HG03460 (cell line): ENCODE data around the gene ETV3.
"Not testable (repeated sequence)": the region's sequence is repeated elsewhere in the genome, so short reads cannot be mapped to it uniquely, and the experiment has no call there.

Source experiments
- ATAC-seq: cut with Tn5 transposase; IDR thresholded peaks from one replicate; pipeline ENCODE4 v1.9.1; 2021; ENCODE audit not compliant: unreplicated experiment

The ETV3 gene

GRCh38 chr1:157113631-157114030, 24.6 kb downstream of the ETV3 start:
- ATAC-seq: no peak

- no peak for ATAC-seq
These were observed 25.1 kb downstream of the ETV3 start for GRCh38 chr1:157113106-157113505.

DNA sequence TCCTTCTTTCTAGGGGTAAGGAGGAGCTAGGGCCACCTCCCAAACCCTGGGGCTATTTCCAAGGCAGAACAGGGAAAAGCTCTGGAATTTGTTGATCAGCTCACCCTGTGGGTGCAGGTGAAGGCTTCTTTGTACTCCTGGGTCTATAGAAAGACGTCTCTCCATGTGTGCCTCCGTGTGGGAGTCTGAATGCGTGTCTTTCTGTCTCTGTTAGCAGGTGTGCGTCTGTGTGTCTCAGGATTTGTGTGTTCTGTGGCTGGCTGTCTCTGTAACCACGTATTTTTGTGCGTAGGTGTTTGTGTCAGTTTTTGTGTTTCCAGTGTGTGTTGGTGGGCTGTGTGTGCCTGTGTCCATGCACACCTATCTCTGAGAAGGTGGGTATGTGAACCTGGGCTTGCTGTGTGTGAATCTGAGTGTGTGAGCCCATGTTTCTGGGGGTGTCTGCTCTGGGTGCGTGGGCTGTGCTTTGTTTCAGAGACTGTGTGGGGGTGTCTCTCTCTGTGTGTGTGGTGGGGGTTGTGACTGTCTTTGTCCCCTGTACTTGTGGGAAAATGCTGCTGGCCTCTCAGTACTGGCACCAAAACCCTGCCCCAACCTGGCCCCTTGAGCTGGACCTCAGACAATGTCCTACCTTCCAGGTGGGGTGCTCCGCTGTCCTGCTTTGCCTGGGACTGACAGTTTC, 25.9 kb downstream of the ETV3 start:
- no peak for ATAC-seq

DNA sequence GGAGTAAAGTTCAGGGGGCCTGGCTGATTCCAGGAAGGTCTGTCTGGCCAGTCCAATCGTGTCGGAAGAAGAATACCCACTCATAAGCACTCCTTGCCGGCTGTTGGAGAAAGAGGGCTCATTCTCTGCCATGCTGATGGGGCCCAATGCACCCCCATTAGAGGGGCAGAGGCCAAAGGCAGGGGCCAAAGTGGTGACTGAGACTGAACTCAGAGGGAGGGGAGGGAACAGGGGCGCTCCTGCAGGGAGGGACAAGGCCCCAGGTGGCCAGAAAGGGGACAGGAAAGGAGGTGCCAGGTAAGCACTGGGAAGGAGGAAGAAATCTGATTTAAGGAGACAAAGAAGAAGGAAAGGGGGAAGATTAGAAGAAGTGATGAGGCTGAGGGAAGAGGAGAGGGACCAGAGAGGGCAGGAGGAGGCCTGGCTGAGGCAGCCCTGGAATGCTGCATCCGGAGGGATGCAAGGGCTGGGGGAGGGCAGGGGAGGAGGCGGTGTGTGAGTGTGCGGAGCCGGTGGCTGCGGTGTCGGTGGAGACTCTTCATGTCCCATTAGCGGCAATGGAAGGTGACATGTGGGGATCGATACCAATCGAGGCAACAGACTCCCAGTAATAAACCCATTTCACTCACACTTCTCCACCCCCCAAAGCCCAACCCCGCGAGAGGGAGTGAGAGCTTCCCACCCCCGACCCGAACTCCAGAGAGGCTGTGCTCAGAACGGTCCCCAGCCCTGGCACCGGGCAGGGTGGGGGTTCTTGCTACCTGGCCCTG, 26.6 kb downstream of the ETV3 start:
- ATAC-seq: no peak

GRCh38 chr1:157110686-157111085, 27.5 kb downstream of the ETV3 start:
- ATAC-seq: no peak

GRCh38 chr1:157110003-157110402, 28.2 kb downstream of the ETV3 start:
- no peak for ATAC-seq

DNA sequence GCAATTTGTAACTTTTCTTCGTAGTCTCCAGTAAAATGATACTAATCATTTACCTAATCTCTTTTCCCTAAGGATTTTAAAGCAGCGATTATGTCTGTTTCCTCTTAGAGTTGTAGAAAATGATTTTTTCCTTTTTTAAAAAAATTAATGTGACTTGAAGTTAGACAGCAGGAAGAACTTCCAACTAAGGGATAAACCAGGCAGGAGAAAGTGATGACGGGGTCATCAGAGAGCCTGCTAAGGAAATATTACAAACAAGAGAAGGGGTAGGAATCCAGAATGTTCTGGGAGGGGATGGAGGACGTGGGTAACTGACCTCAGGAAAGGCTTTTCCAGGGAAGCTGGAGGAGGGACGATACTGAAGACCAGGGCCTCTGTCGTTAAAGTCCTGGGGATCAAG, 29.7 kb downstream of the ETV3 start:
- ATAC-seq: no peak

- no peak for ATAC-seq
These were observed 30.5 kb downstream of the ETV3 start for GRCh38 chr1:157107702-157108101.

- no peak for ATAC-seq
These were observed 31.4 kb downstream of the ETV3 start for GRCh38 chr1:157106813-157107189.

DNA sequence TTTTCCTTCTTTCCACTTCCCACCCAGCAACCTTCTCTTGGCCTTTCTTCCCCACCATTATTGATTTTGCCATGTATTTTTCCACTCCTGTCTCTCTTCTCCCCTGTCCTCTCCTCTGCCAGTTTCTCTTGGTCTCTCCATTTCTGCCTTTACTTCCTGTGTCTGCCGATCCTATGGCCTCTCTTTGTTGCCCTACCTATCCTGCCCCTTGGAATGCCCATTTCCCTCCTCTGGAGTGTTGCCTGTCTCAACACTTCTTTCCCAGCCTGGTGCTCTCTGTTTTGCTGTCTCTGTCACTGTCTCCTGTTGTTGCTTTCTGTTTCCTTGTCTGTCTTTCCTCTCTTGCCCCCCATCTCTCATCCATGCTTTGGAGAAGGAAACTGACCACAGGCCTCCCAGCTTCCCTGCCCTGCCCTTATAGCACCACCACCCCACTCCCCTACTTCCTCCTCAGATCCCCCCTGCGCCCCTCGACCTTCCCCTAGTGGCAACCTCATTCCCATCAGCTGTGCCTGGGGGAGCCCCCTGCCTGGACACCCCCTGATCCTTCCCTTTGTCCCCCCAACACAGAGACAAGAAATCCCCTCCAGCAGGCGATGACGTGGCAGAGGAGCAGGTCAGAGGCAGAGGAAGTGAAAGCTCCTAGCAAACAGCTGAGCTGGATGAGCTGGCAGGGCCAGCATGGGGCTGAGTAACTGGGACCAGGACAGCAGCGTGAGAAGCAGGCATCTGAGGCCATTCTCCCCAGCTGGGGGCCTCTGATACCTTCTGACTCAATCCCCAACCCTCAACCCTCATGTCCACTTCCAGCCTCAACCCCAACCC, 32.0 kb downstream of the ETV3 start:
- ATAC-seq: no peak

- no peak for ATAC-seq
These were observed 32.8 kb downstream of the ETV3 start for GRCh38 chr1:157105298-157105987.

DNA sequence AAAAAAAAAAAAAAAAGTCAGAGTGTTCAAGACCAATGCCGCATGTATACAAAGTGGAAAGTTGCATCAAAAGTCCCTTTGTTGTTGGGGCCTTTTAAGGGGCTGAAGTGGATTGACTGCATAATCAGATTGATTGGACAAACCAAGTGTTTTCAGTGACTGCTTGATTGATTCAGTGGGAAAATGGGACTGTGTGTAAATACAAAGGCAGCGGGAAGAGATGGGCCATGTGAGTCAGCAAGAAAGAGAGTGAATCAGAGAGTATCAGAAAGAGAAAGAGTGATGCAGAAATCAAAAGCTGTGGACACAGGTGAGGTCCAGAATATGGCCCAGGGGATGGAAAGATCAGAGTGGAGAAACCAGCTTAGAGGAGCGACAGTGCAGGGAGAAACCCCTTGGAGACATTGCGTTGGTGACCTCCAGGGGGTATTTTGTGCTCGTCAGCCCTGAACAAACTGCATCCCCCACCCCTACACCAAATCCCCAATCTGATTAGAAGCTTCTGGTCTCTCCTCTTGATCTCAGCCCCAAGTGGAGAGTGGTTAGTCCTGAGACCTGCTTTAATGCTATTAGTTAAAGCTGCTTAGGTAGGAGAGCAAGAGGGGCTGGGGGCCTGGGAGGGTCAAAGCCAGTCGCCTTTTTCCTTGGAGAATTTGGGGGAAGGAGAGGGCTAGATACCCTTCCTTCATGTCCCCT, 33.4 kb downstream of the ETV3 start:
- no peak for ATAC-seq

DNA sequence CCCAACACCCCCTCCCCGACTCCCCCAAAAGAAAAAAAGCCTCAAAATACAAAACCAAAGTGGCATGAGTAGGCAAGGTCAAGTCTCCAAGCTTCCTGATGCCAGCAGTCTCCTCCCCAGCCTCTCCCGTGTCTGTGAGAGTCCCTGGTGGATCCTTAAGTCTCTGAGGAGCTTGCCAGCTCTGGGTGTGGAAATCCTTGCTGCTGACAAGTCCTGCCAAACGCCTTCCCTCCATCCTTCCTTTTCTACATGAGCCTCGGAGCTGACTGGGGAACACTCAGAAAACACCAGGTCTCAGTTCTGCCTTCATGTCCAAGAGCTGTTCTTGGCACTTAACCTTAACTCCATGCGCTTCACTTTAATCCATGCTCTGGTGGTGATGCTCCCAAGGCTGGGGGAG, 34.9 kb downstream of the ETV3 start:
- no peak for ATAC-seq

DNA sequence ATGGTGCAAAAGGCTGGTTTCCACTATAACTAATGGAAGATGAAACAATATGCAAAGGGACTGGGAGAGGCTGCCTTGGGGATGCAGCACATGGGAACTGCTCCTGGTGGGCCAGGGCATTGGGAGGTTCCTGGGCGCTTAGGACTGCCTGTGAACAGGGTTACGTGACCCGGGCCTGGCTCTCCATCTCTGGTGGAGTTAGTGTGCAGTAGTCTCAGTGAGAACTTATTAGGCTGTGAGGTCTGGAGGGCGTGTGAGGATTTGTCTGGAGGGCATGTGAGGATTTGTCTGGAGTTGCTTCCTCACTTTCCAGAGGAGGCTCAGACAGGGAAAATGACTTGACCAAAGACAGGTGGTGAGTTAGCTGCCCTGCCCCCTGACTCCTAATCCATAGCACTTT, 37.0 kb downstream of the ETV3 start:
- ATAC-seq: no peak

DNA sequence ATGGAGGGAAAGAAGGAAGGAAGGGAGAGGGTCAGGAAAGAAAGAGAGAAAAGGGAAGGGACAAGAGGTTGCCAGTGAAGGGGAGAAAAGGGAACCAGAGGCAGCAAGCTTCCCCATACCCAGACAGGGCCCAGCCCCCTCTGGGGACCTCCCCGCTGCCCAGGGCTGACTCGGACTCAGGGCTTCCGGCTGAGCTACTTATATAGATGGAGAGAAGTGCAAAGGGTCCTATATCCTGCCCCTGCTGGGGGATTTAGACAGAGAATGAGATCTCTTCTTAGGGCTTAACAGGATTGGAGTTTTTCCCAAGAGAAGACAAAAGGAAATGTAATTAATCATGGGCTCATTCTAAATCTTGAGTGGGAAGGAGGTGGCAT, 38.6 kb downstream of the ETV3 start, which contains the start of gene ETV3L:
TSS of gene ETV3L (minus strand) at position 176 of the 377 bp plus-strand sequence. CDS start 285 bp downstream, outside the sequence.
- ATAC-seq: no peak

DNA sequence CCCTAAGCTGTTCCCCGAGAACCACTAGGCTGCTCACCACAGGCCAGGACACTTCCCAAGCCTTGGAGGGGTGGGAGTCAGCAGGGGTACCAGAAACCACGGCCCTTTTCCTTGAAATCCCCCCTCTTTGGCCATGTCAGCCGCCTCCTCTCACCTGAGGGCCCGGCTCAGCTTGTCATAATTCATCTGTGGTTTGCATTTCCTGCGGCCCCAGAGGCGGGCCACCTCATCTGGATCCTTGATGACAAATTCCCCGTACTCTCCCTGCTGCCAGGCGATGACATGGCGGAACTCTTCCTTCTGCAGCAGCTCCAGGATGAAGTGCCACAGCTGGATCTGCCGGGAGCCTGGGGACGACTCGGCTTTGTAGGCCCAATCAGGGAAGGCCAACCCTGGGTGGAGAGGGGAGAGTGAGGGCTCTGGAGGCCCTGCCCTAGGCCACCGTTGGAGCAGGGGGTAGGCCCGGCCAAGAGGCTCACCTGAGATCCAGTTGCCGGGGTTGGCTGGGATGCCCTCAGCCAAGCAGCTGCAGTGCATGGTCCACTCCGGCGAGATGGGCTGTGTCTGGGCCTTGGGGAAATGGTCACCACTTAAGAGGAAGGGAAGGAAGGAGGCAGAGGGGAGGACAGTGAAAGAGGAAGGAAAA, 39.1 kb downstream of the ETV3 start:
- not testable (repeated sequence) for ATAC-seq

- no peak for ATAC-seq
These were observed 39.7 kb downstream of the ETV3 start for GRCh38 chr1:157098519-157098918.

DNA sequence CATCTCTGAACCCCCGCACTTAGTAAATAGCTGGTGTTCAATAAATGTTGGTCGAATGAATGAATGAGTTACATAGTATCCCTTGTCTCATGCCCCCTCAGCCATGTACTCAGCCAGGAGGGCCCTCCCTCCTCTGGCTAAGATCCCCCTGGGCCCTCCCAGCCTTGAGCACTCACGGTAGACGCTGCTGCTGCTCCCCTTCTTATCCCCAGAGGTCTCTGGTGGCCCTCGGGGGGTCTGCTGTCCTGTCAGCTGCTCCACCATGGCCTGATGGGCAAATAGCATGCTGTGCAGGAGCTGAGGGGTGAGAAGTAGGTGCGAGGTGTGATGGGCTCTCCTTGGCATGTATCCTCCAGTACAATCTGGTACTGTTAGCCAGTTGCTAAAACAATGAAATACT, 40.5 kb downstream of the ETV3 start:
- ATAC-seq: no peak

GRCh38 chr1:157096881-157097280, 41.3 kb downstream of the ETV3 start:
- no peak for ATAC-seq

DNA sequence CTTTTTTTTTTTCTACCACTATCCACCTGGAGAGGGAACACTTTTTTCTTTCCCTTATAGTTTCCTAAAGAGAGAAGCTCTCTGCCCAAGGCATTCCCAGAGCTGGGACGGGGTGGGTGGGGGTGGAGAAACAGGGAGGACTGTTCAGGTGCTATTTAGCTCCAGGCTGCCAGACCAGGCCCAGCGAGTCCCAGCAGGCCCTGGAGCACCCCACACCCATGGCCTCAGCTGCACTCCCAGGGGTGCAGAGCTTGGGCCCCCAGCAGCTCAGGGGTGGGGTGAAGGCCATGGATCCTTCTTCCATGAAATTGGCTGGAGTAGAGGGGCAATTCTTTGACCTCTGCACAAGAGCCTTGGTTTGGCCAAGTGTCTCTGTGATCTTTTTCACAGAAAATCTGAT, 42.6 kb downstream of the ETV3 start:
- no peak for ATAC-seq
